GM18498 (cell line): Measurements from ENCODE around the gene ZDHHC8.

Experiments
- ATAC-seq: cut with Tn5 transposase; IDR thresholded peaks from one replicate; pipeline ENCODE4 v1.9.1; 2021; ENCODE audit warnings: mild to moderate bottlenecking, moderate library complexity; ENCODE audit not compliant: unreplicated experiment

Gene ZDHHC8

GRCh38 chr22:20176421-20177085 is 44.9 kb downstream of the ZDHHC8 start:
- no peak for ATAC-seq

- ATAC-seq, result no peak
These were observed 45.8 kb downstream of the ZDHHC8 start for GRCh38 chr22:20177217-20177911.

GRCh38 chr22:20178075-20178914 is 46.7 kb downstream of the ZDHHC8 start:
- ATAC-seq, result no peak

- no peak for ATAC-seq
These were observed 47.3 kb downstream of the ZDHHC8 start for GRCh38 chr22:20178915-20179227.

- ATAC-seq, result no peak
These were observed 48.0 kb downstream of the ZDHHC8 start for GRCh38 chr22:20179455-20180244.

- no peak for ATAC-seq
These were observed 48.6 kb downstream of the ZDHHC8 start for GRCh38 chr22:20180245-20180630.

- ATAC-seq, result no peak
These were observed 49.0 kb downstream of the ZDHHC8 start for GRCh38 chr22:20180640-20181039.

GRCh38 chr22:20181194-20181883 is 49.7 kb downstream of the ZDHHC8 start:
- ATAC-seq, result no peak

GRCh38 chr22:20181884-20182236 is 50.3 kb downstream of the ZDHHC8 start:
- no peak for ATAC-seq

GRCh38 chr22:20182365-20182764 is 50.8 kb downstream of the ZDHHC8 start:
- no peak for ATAC-seq

- no peak for ATAC-seq
These were observed 51.5 kb downstream of the ZDHHC8 start for GRCh38 chr22:20183101-20183500.

GRCh38 chr22:20183823-20184222 is 52.2 kb downstream of the ZDHHC8 start:
- ATAC-seq, result no peak

- ATAC-seq, result no peak
These were observed 53.0 kb downstream of the ZDHHC8 start for GRCh38 chr22:20184501-20185165.

GRCh38 chr22:20185750-20186149 is 54.1 kb downstream of the ZDHHC8 start:
- ATAC-seq, result no peak

GRCh38 chr22:20186183-20186870 is 54.7 kb downstream of the ZDHHC8 start:
- ATAC-seq, result no peak

GRCh38 chr22:20186871-20187546 is 55.4 kb downstream of the ZDHHC8 start:
- ATAC-seq, result no peak

GRCh38 chr22:20187777-20188566 is 56.4 kb downstream of the ZDHHC8 start:
- ATAC-seq, result no peak

GRCh38 chr22:20188567-20188877 is 56.9 kb downstream of the ZDHHC8 start:
- ATAC-seq, result no peak
